Hepatocyte (in vitro differentiated cells): ENCODE measurements around the gene CPEB3. TPM values are rescaled to one million over a fixed set of nuclear protein-coding genes. Genes with fewer than 3 reads are reported as not detected.
"Not testable (repeated sequence)": the region's sequence is repeated elsewhere in the genome, so short reads cannot be mapped to it uniquely, and the experiment has no call there.

Experiments used
- DNase-seq: peaks from one replicate; pipeline ENCODE4 v3.0.0-alpha.2; 2016; ENCODE audit warnings: low spot score
- H2AFZ ChIP-seq: fragments of 200-600 bp; sonication (generic); 2 replicates; pipeline ENCODE4 v1.6.0; 2016; ENCODE audit warnings: antibody characterized with exemption, mild to moderate bottlenecking
- H3K27ac ChIP-seq: fragments of 200-600 bp; sonication (generic); 2 replicates; pipeline ENCODE4 v1.5.1; 2016; ENCODE audit warnings: mild to moderate bottlenecking
- H3K27me3 ChIP-seq: fragments of 200-600 bp; sonication (generic); 2 replicates; pipeline ENCODE4 v1.6.1; 2016
- H3K36me3 ChIP-seq: fragments of 200-600 bp; sonication (generic); replicated peaks from 2 replicates; pipeline ENCODE4 v1.5.1; 2016; ENCODE audit warnings: low read depth; ENCODE audit not compliant: insufficient read depth
- H3K4me1 ChIP-seq: fragments of 200-600 bp; sonication (generic); 2 replicates; pipeline ENCODE4 v1.5.1; 2016; ENCODE audit warnings: mild to moderate bottlenecking, moderate library complexity; ENCODE audit not compliant: insufficient read depth
- H3K4me2 ChIP-seq: fragments of 200-600 bp; sonication (generic); 2 replicates; pipeline ENCODE4 v1.6.0; 2016
- H3K4me3 ChIP-seq: fragments of 200-600 bp; sonication (generic); 2 replicates; pipeline ENCODE4 v1.5.1; 2016; ENCODE audit warnings: mild to moderate bottlenecking
- H3K79me2 ChIP-seq: fragments of 200-600 bp; sonication (generic); 2 replicates; pipeline ENCODE4 v1.6.0; 2017; ENCODE audit warnings: mild to moderate bottlenecking
- H3K9me2 ChIP-seq: fragments of 200-600 bp; sonication (generic); replicated peaks from 2 replicates; pipeline ENCODE4 v1.6.0; 2017; ENCODE audit warnings: mild to moderate bottlenecking; ENCODE audit not compliant: insufficient read depth
- H3K9me3 ChIP-seq: fragments of 200-600 bp; sonication (generic); 2 replicates; pipeline ENCODE4 v1.5.1; 2016; ENCODE audit warnings: low read depth, mild to moderate bottlenecking
- H4K20me1 ChIP-seq: fragments of 200-600 bp; sonication (generic); 2 replicates; pipeline ENCODE4 v1.6.0; 2016; ENCODE audit warnings: mild to moderate bottlenecking; ENCODE audit not compliant: insufficient read depth, poor library complexity, severe bottlenecking
- CTCF ChIP-seq: fragments of 200-600 bp; sonication (generic); IDR thresholded peaks from 2 replicates; pipeline ENCODE4 v1.5.1; 2016; ENCODE audit warnings: antibody characterized with exemption, mild to moderate bottlenecking; ENCODE audit not compliant: poor library complexity
- EZH2 ChIP-seq: fragments of 200-600 bp; sonication (generic); IDR thresholded peaks from 2 replicates; pipeline ENCODE4 v1.6.1; 2016; ENCODE audit warnings: antibody characterized with exemption, mild to moderate bottlenecking, borderline replicate concordance
- EZH2phosphoT487 ChIP-seq: fragments of 200-600 bp; sonication (generic); IDR thresholded peaks from one replicate; pipeline ENCODE4 v1.6.1; 2018; ENCODE audit warnings: antibody characterized with exemption, mild to moderate bottlenecking, low read depth, moderate library complexity; ENCODE audit not compliant: unreplicated experiment, severe bottlenecking
- WGBS: methylation state at CpG from one replicate; pipeline ENCODE4 v1.1.6; 2016; ENCODE audit warnings: low lambda C conversion rate; ENCODE audit errors: missing lambda C conversion rate; 5-methylcytosine and 5-hydroxymethylcytosine counted together
- polyA plus RNA-seq: library from polyadenylated mRNA; unstranded; fragments of >200 nt; fragmentation: Nextera tagmentation; extraction: Ambion mirVana; gene quantifications from 2 replicates; pipeline ENCODE4 v1.2.1, GENCODE V29; 2016
- total RNA-seq: library from RNA; depleted of rRNA; stranded (reverse); fragments of >200 nt; gene quantifications from 2 replicates; pipeline ENCODE4 v1.2.3, GENCODE V29; 2014

The CPEB3 gene
- total and polyA plus RNA-seq, 2 experiments from 2014 or later: 4.0 to 4.9 TPM

GRCh38 chr10:92218569-92218968 lies 72.3 kb downstream of the CPEB3 start:
- Histone ChIP-seq H3K79me2 (peaks cover 4% of the 10 kb centered on the region), H3K27ac (no peak overlapping the region), H2AFZ (no peak overlapping the region), H3K4me2 (no peak overlapping the region), H3K9me3 (no peaks in the 10 kb centered on the region), H4K20me1 (no peaks in the 10 kb centered on the region), H3K27me3 (no peaks in the 10 kb centered on the region), H3K4me1 (no peaks in the 10 kb centered on the region), H3K9me2 (no peaks in the 10 kb centered on the region), H3K36me3 (no peaks in the 10 kb centered on the region), H3K4me3 (no peak overlapping the region)
- DNase-seq: no peak
- WGBS: 96% methylated on average over 3 of the region's 3 CpGs
- TF ChIP-seq EZH2phosphoT487 (no peak), CTCF (no peak), EZH2 (no peak)

DNA sequence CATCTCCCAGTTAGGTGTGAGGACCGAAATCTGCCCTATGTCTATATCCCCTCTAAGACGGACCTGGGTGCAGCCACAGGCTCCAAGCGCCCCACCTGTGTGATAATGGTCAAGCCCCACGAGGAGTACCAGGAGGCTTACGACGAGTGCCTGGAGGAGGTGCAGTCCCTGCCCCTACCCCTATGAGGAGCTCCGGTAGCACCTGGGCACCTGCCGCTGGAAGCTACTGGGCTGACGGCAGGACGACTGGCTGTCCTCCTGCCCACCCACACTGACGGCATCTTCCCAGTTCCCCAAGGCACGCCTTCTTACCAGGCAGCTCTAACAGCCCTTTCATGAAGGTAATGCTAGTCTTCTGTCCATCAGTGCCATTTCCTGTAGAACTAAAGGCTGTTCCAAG lies 74.3 kb downstream of the CPEB3 start:
- not testable (repeated sequence) for H3K9me3 ChIP-seq, H3K4me1 ChIP-seq, H3K27me3 ChIP-seq, H4K20me1 ChIP-seq, DNase-seq, H2AFZ ChIP-seq, H3K36me3 ChIP-seq, H3K27ac ChIP-seq, H3K4me3 ChIP-seq, H3K9me2 ChIP-seq, H3K4me2 ChIP-seq, H3K79me2 ChIP-seq
- 90% methylated on average over 12 of the region's 12 CpGs for WGBS

DNA sequence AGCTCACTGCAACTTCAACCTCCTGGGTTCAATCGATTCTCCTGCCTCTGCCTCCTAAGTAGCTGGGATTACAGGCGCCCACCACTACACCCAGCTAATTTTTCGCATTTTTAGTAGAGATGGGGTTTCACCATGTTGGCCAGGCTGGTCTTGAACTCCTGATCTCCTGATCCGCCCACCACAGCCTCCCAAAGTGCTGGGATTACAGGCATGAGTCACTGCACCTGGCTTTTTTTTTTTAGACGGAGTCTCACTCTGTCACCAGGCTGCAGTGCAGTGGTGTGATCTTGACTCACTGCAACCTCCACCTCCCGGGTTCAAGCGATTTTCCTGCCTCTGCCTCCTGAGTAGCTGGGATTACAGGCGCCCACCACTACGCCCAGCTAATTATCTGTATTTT lies 75.7 kb downstream of the CPEB3 start:
- not testable (repeated sequence) for H3K36me3 ChIP-seq, H3K4me1 ChIP-seq, H3K27ac ChIP-seq, H3K27me3 ChIP-seq, H2AFZ ChIP-seq, H4K20me1 ChIP-seq, DNase-seq, H3K4me2 ChIP-seq, H3K9me2 ChIP-seq, H3K79me2 ChIP-seq, H3K4me3 ChIP-seq, H3K9me3 ChIP-seq
- 92% methylated on average over 9 of the region's 9 CpGs for WGBS

GRCh38 chr10:92213049-92213448 lies 77.8 kb downstream of the CPEB3 start:
- Histone ChIP-seq H3K27me3 (no peaks in the 10 kb centered on the region), H3K4me2 (no peak overlapping the region), H3K9me3 (no peaks in the 10 kb centered on the region), H3K4me3 (no peak overlapping the region), H3K4me1 (no peaks in the 10 kb centered on the region), H3K9me2 (no peaks in the 10 kb centered on the region), H3K79me2 (peaks cover 9% of the 10 kb centered on the region), H2AFZ (no peak overlapping the region), H3K36me3 (no peaks in the 10 kb centered on the region), H3K27ac (no peak overlapping the region), H4K20me1 (no peaks in the 10 kb centered on the region)
- no peak for DNase-seq
- 92% methylated on average over 2 of the region's 2 CpGs for WGBS
- no peak for TF ChIP-seq CTCF
- no peak for TF ChIP-seq EZH2phosphoT487
- TF ChIP-seq EZH2: no peak

DNA sequence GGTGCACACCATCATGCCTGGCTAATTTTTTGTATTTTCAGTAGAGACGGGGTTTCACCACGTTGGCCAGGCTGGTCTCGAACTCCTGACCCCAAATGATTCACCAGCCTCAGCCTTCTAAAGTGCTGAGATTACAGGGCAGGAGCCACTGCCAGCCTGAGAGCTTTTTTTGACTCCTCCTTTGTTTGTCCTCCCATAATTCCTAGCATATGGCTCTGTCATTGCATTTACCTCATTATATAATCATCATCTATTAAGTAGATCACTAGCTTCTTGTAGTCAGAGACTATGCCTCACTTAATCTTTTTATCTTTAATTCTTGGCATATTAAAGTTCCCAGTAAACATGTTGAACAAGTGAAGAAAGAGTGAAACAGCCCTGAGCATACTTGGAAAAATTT lies 82.1 kb downstream of the CPEB3 start:
- H3K4me3 ChIP-seq: no peak overlapping the region
- H3K27me3 ChIP-seq: no peaks in the 10 kb centered on the region
- no peak overlapping the region for H3K27ac ChIP-seq
- no peaks in the 10 kb centered on the region for H3K4me1 ChIP-seq
- peaks cover 6% of the 10 kb centered on the region for H3K79me2 ChIP-seq
- H3K36me3 ChIP-seq: no peaks in the 10 kb centered on the region
- H3K9me2 ChIP-seq: no peaks in the 10 kb centered on the region
- no peak overlapping the region for H2AFZ ChIP-seq
- H3K9me3 ChIP-seq: no peaks in the 10 kb centered on the region
- H3K4me2 ChIP-seq: no peak overlapping the region
- DNase-seq: no peak
- 83% methylated on average over 3 of the region's 3 CpGs for WGBS
- TF ChIP-seq EZH2phosphoT487: no peak
- no peak for TF ChIP-seq CTCF
- no peak for TF ChIP-seq EZH2
- H4K20me1 ChIP-seq: no peaks in the 10 kb centered on the region
